NCI-H128 (cell line): Measurements from ENCODE around the gene ANKS1A.

Experiments used
- DNase-seq: peaks from one replicate; lab custom pipeline; 2025; ENCODE audit not compliant: unreplicated experiment; lab: John Stamatoyannopoulos, UW

ANKS1A gene

DNA sequence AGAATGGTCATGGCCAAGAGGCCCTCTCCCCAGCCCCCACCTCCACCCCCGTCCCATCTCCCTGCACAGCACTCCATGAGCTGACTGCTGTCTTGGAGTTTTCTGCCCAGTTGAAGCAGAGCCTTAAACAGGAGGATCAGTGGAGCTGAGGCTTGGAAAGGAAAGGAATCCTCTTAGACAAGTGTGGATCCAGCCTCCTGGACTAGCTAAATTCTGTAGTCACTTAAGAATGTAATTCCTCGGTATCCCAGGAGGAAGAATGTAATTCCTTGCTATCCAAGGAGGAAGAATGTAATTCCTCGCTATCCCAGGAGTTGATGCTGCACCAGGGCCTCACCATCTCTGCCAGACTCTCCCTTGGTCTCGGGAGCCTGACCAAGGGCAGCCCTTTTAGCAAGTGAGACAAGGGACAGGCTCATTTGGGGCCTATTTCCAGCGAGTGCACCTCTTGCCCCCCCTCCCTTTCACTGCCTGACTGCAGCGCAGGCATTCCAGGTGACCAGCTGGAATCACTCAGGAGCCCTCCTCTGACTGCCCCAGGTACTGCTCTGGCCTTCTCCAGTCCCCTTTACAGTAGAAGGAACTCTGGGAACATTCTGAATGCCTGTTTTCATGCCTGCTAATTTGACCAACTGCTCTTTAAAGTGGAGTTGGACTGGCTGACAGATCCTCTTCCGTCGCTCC, 175.8 kb downstream of the ANKS1A start:
- DNase-seq: no peak

DNA sequence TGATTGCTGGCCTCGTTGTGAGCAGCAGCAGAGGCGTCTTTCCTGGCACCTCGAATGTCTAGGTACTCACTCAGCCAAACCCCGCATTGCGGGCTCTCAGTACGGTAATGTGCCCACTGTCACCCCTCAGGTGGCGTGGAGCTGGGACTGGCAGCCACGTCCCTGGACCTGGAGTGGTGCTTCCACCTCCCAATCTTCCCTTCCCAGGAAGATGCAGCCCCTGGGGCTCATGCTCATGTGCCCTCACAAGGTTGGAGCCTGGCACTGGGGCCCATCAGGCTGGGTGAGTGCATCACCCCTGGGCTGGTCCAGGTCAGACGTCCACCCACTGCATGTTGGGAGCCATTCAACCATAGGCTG, 176.4 kb downstream of the ANKS1A start:
- DNase-seq: no peak

DNA sequence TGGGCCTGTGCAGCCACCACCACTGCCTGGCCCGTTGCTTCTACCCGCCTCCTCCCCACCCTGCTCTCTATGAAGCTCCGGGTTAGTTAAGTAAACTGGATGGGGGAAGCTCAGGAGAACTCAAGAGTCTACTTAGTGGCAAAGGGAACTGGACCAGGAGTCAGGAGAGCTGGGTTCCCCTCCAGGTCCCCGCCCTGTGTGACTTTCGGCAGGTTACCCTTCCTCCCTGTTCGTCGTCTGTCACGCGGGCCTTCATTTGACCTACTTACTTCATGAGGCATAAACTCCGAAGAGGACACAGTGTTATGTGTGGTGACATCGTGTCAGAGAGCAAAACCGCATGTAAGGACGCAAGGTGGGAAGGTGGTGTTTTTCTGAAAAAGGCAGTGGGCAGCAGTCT, 176.8 kb downstream of the ANKS1A start:
- DNase-seq: no peak

GRCh38 chr6:35067234-35067633, 178.2 kb downstream of the ANKS1A start:
- no peak for DNase-seq

DNA sequence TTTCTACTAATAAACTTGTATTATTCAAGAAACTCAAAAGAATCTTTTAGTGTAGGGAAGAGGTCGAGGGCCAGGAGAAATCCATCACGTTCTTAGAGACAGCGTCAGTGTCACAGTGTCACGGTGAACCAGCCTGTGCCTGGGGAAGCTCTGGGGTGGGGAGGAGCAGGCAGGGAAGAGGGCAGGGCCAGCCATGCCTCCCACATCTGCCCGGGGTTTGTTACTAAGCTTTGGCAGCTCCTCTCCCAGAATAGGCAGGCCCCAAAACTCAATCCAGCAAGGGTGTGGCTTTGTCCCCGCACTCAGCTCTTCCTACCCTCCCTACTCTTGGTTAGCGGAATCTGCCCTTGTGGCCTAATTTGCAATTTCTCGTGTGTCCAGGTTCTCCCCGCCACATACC, 179.2 kb downstream of the ANKS1A start:
- DNase-seq: no peak

- no peak for DNase-seq
Measured at GRCh38 chr6:35068644-35069043, 179.6 kb downstream of the ANKS1A start.

- DNase-seq: no peak
Measured at GRCh38 chr6:35069262-35069661, 180.2 kb downstream of the ANKS1A start.

- DNase-seq: no peak
Measured at GRCh38 chr6:35070111-35070510, 181.1 kb downstream of the ANKS1A start.

DNA sequence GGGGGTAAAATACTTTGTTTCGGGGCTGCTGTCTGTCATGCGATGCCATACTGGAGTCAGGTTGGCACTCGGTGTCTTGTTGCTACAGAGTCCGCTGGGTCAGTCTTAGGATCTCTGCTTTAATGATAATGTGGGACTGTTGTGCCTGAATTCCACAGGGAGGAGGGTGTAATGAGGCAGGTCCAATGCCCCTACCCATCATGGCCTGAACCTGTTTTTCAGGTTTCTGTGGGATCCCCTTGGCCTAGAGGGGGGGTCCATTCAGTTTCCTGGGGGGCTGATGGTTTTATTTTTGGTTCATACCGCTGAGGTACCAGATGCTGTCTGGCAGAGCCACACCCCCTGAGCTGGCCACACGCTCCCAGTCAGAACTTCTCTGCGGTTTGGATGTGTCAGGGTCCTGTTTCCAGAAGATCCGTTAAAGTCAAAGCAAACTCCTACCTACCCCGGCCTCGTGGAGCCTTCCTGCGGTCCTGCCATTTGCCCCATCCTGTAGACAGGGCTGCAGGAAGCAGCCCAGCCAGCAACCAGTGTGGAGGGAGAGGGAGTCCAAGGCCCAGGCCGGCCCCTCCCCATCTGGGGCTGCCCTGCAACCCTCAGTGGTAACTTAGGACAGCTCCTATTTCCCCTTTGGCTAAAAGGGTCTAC, 182.4 kb downstream of the ANKS1A start:
- DNase-seq: no peak

GRCh38 chr6:35072051-35072697, 183.1 kb downstream of the ANKS1A start:
- no peak for DNase-seq

- DNase-seq: no peak
Measured at GRCh38 chr6:35072698-35073055, 183.6 kb downstream of the ANKS1A start.

GRCh38 chr6:35073211-35073610, 184.2 kb downstream of the ANKS1A start:
- no peak for DNase-seq

- DNase-seq: no peak
Measured at GRCh38 chr6:35073766-35074471, 184.9 kb downstream of the ANKS1A start.

GRCh38 chr6:35076997-35077712, 188.1 kb downstream of the ANKS1A start:
- no peak for DNase-seq

DNA sequence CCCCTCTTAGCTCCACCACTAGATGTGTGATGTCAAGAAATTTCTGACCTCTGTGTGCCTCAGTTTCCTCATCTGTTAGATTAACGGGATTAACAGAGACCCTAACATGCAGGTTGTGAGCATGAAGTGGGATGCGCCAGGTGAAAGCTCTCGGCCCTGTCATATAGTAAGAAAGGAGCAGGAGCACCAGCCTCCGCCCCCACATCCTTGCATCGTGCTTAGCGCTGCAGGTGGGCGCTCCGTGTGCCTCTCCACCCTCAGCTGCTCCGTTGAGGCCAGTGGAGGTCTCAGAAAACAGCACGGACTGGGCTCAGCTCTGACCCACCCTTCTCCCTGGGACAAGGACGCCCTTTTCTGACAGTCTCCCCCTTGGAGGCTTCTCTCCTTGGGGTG, 188.7 kb downstream of the ANKS1A start:
- DNase-seq: no peak

GRCh38 chr6:35078226-35078850, 189.3 kb downstream of the ANKS1A start:
- DNase-seq: no peak

DNA sequence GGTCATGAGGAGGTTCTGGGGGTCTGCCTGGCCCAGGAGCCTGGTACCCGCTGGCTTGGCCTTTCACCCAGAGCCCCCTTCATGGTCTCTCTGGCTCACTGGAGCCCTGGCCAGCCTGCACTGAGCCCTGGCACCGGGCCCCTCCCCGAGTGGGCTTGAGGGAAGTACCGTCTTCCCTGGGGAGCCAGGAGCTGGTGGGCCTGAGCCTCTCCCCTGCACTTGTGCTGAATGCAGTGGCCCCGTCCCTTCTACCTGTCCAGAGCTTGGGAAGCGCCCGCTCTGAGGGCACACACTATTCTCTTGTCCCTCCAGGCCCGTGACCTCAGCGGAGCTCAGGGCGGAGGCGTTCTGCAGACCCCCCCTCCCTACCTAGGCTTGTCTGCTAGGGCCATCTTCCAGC, 189.8 kb downstream of the ANKS1A start:
- DNase-seq: no peak

DNA sequence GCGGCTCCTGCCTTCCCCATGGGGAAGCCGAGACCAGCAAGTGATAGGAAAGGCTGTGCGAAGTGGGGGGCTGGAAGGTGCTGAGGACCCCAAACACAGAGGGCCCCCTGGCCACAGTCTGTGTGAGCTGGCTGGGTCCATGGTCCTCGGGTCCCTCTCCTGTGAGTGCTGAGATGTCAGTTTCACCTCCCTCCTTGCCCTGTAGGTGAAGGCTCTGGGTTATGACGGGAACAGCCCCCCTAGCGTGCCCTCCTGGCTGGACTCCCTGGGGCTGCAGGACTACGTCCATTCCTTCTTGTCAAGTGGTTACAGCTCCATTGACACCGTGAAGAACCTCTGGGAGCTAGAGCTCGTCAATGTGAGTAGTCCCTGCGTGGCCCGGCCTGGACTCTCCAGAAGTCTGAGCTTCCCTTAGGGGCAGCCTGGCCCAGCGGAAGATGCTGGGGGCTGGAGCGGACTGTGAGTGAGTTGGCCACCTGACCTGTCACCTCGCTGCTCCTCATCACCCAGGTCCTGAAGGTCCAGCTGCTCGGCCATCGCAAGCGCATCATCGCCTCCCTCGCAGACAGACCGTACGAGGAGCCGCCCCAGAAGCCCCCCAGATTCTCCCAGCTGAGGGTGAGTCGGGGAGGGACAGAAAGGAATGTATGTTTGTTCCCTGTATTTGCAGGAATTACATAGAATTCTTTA, 190.4 kb downstream of the ANKS1A start:
- no peak for DNase-seq

DNA sequence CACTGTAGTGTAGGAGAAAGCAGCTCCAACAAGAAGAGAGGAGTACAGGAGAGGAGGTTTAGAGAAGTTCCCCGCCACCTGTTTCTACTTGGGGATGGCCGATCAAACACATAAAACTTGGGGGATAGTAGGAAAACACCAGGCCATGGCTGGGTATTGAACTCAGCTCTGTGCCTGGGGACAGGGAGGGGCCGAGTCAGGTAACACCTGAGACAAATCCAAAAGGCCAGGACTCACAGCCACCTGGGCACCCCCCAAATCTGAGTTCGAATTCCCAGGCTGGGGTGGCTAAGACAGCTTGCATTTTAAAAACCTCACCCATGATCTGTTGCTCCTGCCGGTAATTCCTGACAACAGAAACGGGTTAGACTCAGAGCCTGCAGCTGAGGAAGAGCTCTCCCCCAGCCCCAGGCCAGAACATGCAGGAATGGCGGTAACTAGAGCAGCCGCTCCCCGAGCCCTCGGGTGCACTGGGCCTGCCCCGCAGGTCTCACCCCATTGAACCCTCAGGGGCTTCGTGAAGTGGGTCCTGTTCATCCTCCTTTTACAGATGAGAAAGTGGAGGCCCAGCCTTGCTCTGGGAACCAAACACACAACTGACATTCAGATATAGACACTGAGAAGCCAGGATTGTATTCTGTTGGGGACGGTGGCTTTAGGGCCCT, 191.1 kb downstream of the ANKS1A start:
- DNase-seq: no peak
